Erythroblast (primary cell): Measurements from ENCODE around the gene R3HDM2.

Experiments used
- DNase-seq, 2 experiments: peaks; one replicate each; lab custom pipeline; 2025; lab: John Stamatoyannopoulos, UW
- GATA1 ChIP-seq: IDR thresholded peaks from 2 replicates; pipeline ENCODE4 v1.6.1; 2011; ENCODE audit warnings: low read depth, mild to moderate bottlenecking, control low read depth, low read length, moderate library complexity
- POLR2A ChIP-seq: IDR thresholded peaks from 2 replicates; pipeline ENCODE4 v1.6.1; 2011; ENCODE audit warnings: mild to moderate bottlenecking, low read length

R3HDM2 gene

GRCh38 chr12:57213763-57214397 lies 217.0 kb downstream of the R3HDM2 start:
- DNase-seq, result peak in 1 of 2 experiments; percentile 38
- TF ChIP-seq GATA1, result no peak
- no peak for TF ChIP-seq POLR2A

- TF ChIP-seq POLR2A, result no peak
- no peak for TF ChIP-seq GATA1
- DNase-seq, result peak; percentile 75 to 87
Observed at GRCh38 chr12:57213058-57213715, 217.7 kb downstream of the R3HDM2 start.

GRCh38 chr12:57212701-57213057 lies 218.2 kb downstream of the R3HDM2 start:
- DNase-seq, result no peak

GRCh38 chr12:57211791-57212700 lies 218.8 kb downstream of the R3HDM2 start:
- no peak for TF ChIP-seq POLR2A
- no peak for TF ChIP-seq GATA1

More at GRCh38 chr12:57212701-57213057, 218.2 kb downstream of the R3HDM2 start:
- TF ChIP-seq POLR2A (no peak), GATA1 (no peak)

GRCh38 chr12:57210926-57211692 lies 219.7 kb downstream of the R3HDM2 start:
- DNase-seq, result no peak
- no peak for TF ChIP-seq GATA1
- no peak for TF ChIP-seq POLR2A

More at GRCh38 chr12:57211791-57212700, 218.8 kb downstream of the R3HDM2 start:
- DNase-seq, result no peak

- no peak for DNase-seq
- TF ChIP-seq POLR2A, result no peak
- TF ChIP-seq GATA1, result no peak
Observed at GRCh38 chr12:57210461-57210860, 220.4 kb downstream of the R3HDM2 start.

- no peak for TF ChIP-seq POLR2A
- no peak for TF ChIP-seq GATA1
- DNase-seq, result no peak
Observed at GRCh38 chr12:57209916-57210315, 220.9 kb downstream of the R3HDM2 start.

GRCh38 chr12:57208631-57209282 lies 222.1 kb downstream of the R3HDM2 start:
- DNase-seq, result no peak
- TF ChIP-seq GATA1, result no peak
- TF ChIP-seq POLR2A, result no peak

GRCh38 chr12:57207731-57208630 lies 222.9 kb downstream of the R3HDM2 start:
- TF ChIP-seq GATA1 (no peak), POLR2A (no peak)

GRCh38 chr12:57205931-57206330 lies 224.9 kb downstream of the R3HDM2 start:
- DNase-seq, result no peak
- TF ChIP-seq POLR2A (no peak), GATA1 (no peak)

More at GRCh38 chr12:57207731-57208630, 222.9 kb downstream of the R3HDM2 start:
- no peak for DNase-seq

- TF ChIP-seq POLR2A, result no peak
- no peak for TF ChIP-seq GATA1
- no peak for DNase-seq
Observed at GRCh38 chr12:57205186-57205585, 225.7 kb downstream of the R3HDM2 start.

GRCh38 chr12:57204454-57204853 lies 226.4 kb downstream of the R3HDM2 start:
- TF ChIP-seq POLR2A, result no peak
- no peak for TF ChIP-seq GATA1

More at GRCh38 chr12:57204454-57204853, 226.4 kb downstream of the R3HDM2 start:
- DNase-seq, result no peak
